Central memory CD8-positive, alpha-beta T cell (primary cell): ENCODE data around the gene PCBP3.
"Not testable (repeated sequence)": the region's sequence is repeated elsewhere in the genome, so short reads cannot be mapped to it uniquely, and the experiment has no call there.

ENCODE experiments used
- ATAC-seq: fragments of 150-1000 bp; cut with Tn5 transposase; replicated peaks from 2 replicates; pipeline ENCODE4 v1.10.0; 2022; ENCODE audit warnings: mild to moderate bottlenecking, moderate FRiP score, moderate number of reproducible peaks; ENCODE audit not compliant: poor library complexity, severe bottlenecking; ENCODE audit errors: extremely low read depth
- DNase-seq, 2 donors: peaks; one replicate each; pipeline ENCODE4 v3.0.0; 2021; ENCODE audit warnings: low spot score in 2 of 2
- H3K27ac Mint-ChIP-seq: one replicate; pipeline ENCODE4 v1.8.0; 2022; ENCODE audit warnings: low read depth, mild to moderate bottlenecking, moderate library complexity, mixed read lengths
- H3K27me3 Mint-ChIP-seq: one replicate; pipeline ENCODE4 v1.8.0; 2022; ENCODE audit warnings: mixed read lengths
- H3K36me3 Mint-ChIP-seq: one replicate; pipeline ENCODE4 v1.8.0; 2022; ENCODE audit warnings: mild to moderate bottlenecking, moderate library complexity, mixed read lengths; ENCODE audit not compliant: insufficient read depth
- H3K4me1 Mint-ChIP-seq: one replicate; pipeline ENCODE4 v1.8.0; 2022; ENCODE audit warnings: mixed read lengths
- H3K4me3 Mint-ChIP-seq: one replicate; pipeline ENCODE4 v1.8.0; 2022; ENCODE audit warnings: mild to moderate bottlenecking, moderate library complexity, mixed read lengths
- H3K9me3 Mint-ChIP-seq: one replicate; pipeline ENCODE4 v1.8.0; 2022; ENCODE audit warnings: mixed read lengths

Gene PCBP3

DNA sequence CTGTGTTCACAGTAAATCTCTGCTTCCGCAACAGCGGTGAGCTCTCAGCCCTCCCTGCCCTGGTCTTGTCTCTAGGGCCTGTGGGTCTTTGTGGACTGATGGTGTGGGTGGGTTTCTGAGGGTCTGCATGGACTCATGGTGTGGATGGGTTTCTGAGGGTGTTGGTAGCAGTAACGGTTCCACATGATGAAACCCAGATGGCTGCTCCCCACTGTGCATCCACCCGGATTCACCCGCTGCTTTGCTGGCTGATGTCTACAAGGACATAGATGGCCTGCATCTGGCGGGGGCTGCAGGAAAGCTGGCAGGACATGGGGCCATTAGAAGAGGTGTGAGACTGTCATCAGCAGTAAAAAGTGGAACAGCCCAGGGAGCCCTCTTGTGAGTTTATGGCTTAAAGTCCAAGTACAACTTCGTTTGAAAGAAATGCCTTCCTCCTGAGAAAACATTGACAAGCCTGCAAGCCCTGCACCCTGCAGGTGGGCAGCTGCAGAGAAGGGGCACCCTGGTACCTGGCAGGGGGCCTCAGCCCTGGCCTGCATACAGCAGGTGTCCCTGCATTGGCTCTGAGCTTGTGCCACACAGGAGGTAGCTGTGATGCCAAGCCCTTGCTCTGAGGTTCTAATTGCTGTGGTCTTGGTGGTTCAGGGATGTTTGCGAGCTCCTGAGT is 181.2 kb downstream of the PCBP3 start:
- peaks cover 52% of the 10 kb centered on the region for H3K27me3 Mint-ChIP-seq
- no peaks in the 10 kb centered on the region for H3K9me3 Mint-ChIP-seq
- H3K36me3 Mint-ChIP-seq: peaks cover 4% of the 10 kb centered on the region
- H3K4me1 Mint-ChIP-seq: peaks cover 16% of the 10 kb centered on the region
- no peak overlapping the region for H3K4me3 Mint-ChIP-seq
- DNase-seq: no peak
- no peak overlapping the region for H3K27ac Mint-ChIP-seq
- ATAC-seq: no peak

DNA sequence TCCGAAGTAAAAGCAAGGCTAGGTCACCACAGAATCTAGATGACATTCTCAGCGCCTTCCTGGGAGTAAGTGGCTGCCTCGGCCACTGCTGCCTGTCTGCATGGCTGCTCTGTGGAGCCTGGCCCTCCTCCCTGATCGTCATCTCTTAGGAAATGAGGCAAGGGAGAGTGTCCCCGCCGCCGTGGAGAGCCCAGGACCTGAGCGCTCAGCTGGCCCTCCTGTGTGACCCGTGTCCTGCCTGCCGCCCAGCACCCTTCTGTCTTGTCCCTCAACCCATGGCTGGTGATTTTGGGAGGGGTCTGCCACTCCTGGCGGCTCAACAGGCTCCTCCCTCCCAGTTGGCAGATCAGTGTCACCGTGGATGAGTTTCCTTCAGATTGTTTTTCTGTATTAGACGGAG is 181.7 kb downstream of the PCBP3 start:
- Mint-ChIP-seq H3K27me3 (peaks cover 48% of the 10 kb centered on the region), H3K4me1 (peaks cover 15% of the 10 kb centered on the region), H3K4me3 (no peak overlapping the region), H3K36me3 (peaks cover 4% of the 10 kb centered on the region), H3K27ac (no peak overlapping the region), H3K9me3 (no peaks in the 10 kb centered on the region)
- DNase-seq (no peak), ATAC-seq (no peak)

DNA sequence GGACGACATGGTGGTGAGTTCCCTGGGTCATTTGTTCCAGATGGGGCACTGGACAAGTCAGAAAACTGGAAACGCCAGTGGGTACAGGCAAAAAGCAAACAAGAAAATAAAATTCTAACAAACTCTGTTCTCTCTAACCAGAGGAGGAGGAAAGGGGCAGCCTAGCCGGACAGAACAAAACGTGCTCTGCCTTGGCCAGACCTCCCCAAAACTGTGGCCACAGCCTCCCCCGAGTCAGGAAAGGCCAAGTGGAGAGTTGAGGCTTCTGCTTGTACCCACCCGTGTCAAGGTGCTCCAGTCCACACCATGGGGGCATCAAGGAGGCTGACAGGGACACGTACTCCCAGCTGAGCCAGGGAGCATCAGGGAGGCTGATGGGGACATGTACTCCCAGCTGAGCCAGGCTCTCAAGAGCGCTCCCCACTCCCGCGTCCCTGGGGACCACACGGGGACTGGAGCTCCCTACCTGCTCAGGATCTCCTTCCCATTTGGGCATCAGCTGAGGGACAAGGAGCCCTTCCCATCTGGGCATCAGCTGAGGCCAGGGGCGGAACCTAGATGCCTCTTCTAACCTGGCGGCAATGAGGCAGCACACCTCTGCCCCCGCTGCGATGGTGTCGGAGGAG is 183.3 kb downstream of the PCBP3 start:
- Mint-ChIP-seq H3K27ac (no peak overlapping the region), H3K9me3 (no peaks in the 10 kb centered on the region), H3K36me3 (peaks cover 4% of the 10 kb centered on the region)

DNA sequence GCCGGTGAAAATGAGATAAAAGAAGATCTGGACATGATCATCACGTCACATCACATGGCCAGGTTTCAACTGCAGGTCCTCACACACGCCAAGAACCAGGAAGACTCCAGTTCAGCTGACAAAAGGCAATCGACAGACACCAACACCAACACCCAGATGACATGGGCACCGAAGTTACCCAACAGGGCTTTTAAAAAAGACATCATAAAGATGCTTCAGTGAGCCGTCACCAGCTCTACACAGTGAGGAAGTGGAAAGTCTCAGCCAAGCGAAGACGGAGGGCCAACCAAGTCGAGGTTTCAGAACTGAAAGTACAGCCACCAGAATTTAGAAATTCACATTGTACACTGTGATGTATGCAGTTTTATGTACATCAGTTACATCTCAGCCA is 183.8 kb downstream of the PCBP3 start:
- Mint-ChIP-seq H3K4me3 (no peak overlapping the region), H3K9me3 (no peaks in the 10 kb centered on the region), H3K36me3 (peaks cover 4% of the 10 kb centered on the region), H3K27ac (peak overlapping the region; percentile 11), H3K4me1 (peaks cover 10% of the 10 kb centered on the region), H3K27me3 (peaks cover 38% of the 10 kb centered on the region)
- ATAC-seq (no peak), DNase-seq (no peak)

More for the DNA sequence above, 183.3 kb downstream of the PCBP3 start:
- no peak for DNase-seq
- no peak overlapping the region for H3K4me3 Mint-ChIP-seq
- peaks cover 10% of the 10 kb centered on the region for H3K4me1 Mint-ChIP-seq
- peaks cover 38% of the 10 kb centered on the region for H3K27me3 Mint-ChIP-seq
- ATAC-seq: no peak

DNA sequence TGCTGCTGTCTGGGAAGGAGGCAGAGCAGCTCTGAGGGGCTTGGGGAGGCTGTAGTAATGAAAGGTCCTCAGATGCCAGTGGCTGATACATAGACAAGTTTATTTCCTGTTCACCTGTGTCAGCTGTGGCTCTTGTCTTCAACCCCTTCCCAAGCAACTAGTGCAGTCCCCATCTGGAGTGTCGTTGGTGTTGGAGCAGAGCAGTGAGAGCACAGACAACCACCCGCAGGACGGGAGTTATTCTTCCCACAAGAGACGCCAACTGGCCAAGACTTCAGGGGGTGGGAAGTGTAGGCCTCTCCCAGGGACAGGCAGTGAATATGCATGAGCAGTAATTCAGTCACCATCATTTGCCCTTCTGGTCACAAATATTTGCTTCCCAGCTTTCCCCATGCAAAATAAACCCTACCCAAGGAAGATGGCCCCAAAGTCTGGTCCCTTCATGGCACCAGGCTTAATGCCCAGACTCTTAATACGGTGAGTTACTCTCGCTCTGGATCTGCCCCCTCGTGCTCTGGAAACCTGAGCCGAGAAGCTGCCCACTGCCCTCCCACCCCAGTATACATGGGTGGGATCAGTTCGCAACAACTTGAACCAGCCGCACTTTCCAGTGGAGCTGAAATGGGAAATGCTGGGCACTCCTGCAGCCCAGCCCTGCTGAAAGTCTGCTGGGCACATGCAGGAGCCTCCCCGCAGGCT is 184.5 kb downstream of the PCBP3 start:
- DNase-seq (no peak), ATAC-seq (no peak)
- peaks cover 10% of the 10 kb centered on the region for H3K4me1 Mint-ChIP-seq
- peaks cover 36% of the 10 kb centered on the region for H3K27me3 Mint-ChIP-seq
- peaks cover 2% of the 10 kb centered on the region for H3K36me3 Mint-ChIP-seq
- H3K9me3 Mint-ChIP-seq: no peaks in the 10 kb centered on the region
- no peak overlapping the region for H3K4me3 Mint-ChIP-seq
- H3K27ac Mint-ChIP-seq: peak overlapping the region; percentile 11

DNA sequence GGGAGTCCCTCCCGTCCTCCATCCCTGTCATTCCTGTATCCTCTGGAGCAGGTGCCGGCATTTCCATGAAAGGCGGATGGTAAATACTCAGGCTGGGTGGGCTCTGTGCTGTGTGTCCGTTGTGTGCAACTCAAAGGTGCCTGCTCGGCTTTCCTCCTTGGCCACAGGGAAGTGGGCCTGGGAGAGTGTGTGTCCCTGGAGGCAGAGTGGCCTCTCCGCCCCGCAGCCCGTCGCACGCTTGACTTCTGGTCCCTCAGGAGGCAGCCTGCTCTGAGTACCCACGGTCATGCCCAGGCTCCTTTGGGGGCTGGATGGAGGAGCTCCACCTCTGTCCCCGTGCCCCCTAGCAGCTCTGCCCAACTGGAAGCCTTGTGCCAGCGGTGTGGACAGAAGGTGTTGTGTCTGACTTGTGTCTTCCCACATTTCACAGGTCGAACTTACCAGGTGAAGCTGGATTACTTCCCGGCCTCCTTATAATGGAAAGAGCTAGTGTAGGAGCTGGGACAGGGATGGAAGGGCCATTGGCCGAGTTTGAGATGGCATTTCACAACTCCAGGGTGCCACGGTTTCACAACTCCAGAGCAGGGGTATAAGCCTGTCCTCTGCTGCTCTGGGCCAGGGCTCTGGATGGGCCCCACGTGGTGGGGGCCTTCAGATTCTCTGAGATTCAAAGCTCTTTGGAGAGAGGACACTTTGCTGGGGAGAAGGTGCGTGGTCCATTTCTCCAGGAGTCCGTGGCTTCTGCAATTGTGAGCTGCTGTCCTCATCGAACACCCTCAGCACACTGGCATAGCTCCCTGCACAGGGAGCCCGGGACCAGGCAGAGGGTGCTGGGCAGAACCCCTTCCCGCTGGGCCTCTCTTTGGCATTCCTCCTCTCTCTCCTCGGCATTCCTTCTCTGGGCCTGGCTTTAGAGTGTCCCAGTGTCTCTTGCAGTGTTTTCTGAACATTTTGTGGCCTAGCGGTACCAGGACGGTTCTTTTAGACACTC is 185.3 kb downstream of the PCBP3 start:
- peaks cover 2% of the 10 kb centered on the region for H3K36me3 Mint-ChIP-seq
- DNase-seq (no peak), ATAC-seq (no peak)
- H3K27ac Mint-ChIP-seq: no peak overlapping the region
- H3K4me1 Mint-ChIP-seq: peaks cover 10% of the 10 kb centered on the region
- no peak overlapping the region for H3K4me3 Mint-ChIP-seq
- no peaks in the 10 kb centered on the region for H3K9me3 Mint-ChIP-seq
- H3K27me3 Mint-ChIP-seq: peaks cover 33% of the 10 kb centered on the region

DNA sequence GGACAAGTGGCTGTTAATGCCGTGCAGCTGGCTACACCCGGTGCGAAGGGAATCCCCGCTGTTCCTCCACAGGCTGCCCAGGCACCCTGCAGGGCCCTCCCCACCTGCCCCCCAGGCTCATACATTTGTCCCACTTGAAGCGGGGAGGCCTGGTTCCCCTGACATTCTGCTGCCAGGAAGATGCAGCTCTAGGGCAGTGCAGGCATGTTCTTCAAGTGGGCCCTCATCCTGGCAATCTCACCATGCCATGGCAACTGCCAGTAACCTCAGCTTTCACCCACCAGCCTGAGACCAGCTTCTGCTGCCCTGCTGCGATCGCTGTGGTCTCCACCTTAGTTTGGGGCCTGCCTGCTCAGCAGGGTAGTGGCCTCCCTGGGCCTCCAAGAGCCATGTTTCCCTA is 186.1 kb downstream of the PCBP3 start:
- no peaks in the 10 kb centered on the region for H3K9me3 Mint-ChIP-seq
- H3K27me3 Mint-ChIP-seq: peaks cover 25% of the 10 kb centered on the region
- ATAC-seq (no peak), DNase-seq (no peak)
- H3K27ac Mint-ChIP-seq: no peak overlapping the region
- H3K36me3 Mint-ChIP-seq: peaks cover 2% of the 10 kb centered on the region
- H3K4me1 Mint-ChIP-seq: peaks cover 10% of the 10 kb centered on the region
- no peak overlapping the region for H3K4me3 Mint-ChIP-seq

DNA sequence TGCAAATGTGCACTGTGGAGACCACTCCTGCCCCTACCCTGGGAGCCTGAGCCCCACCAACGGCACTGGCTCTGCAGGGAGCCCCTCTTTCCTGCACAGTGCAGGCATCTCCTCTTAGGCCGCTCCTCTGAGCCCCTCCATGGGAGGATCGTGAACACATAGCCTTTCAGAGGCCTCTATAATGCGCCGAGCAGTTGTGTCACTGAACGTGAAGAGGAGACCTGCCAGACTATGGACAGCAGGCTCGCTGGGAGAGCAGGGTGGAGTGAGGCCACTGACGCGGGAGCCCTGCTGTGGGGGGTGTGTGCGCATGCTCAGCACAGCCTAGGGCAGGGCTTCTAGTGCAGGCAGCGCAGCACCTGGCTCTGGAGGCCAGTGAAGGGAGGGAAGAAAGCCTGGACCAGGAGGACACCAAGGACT is 186.7 kb downstream of the PCBP3 start:
- H3K4me3 Mint-ChIP-seq: no peak overlapping the region
- no peaks in the 10 kb centered on the region for H3K9me3 Mint-ChIP-seq
- no peak for ATAC-seq
- no peak overlapping the region for H3K27ac Mint-ChIP-seq
- H3K36me3 Mint-ChIP-seq: peaks cover 2% of the 10 kb centered on the region
- peaks cover 10% of the 10 kb centered on the region for H3K4me1 Mint-ChIP-seq
- DNase-seq: no peak
- H3K27me3 Mint-ChIP-seq: peaks cover 20% of the 10 kb centered on the region

DNA sequence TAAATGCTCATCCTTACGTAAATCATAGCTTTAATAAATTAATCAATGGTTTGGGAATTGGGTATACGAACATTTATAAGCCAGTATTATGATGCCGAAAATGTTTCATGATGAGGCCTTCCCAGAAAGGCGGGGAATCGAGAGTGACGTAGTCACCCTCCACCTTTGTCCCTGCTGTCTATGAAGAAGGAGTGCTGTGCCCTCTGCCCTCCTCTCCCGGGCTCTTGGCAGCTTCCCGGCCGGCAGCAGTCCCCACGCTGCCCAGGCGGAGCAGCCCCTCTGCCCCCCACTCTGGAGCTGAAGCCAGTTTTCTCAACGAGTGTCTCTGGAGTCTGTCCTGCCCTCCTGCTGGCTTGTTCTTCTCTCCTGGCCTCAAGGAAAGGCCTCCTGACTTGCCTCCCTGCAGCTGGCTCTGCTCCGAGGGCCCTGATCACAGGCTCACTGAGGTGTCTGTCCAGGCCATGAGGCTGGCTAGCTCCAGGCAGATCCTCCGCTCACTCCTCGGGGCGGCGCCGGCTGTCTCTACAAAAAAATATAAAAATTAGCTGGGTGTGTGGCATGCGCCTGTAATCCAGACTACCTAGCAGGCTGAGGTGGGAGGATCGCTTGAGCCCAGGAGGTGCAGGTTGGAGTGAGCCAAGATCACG is 187.3 kb downstream of the PCBP3 start:
- H3K27me3 Mint-ChIP-seq: peaks cover 14% of the 10 kb centered on the region
- H3K36me3 Mint-ChIP-seq: peaks cover 2% of the 10 kb centered on the region
- peaks cover 10% of the 10 kb centered on the region for H3K4me1 Mint-ChIP-seq
- ATAC-seq (no peak), DNase-seq (no peak)
- no peak overlapping the region for H3K4me3 Mint-ChIP-seq
- H3K9me3 Mint-ChIP-seq: no peaks in the 10 kb centered on the region
- no peak overlapping the region for H3K27ac Mint-ChIP-seq

DNA sequence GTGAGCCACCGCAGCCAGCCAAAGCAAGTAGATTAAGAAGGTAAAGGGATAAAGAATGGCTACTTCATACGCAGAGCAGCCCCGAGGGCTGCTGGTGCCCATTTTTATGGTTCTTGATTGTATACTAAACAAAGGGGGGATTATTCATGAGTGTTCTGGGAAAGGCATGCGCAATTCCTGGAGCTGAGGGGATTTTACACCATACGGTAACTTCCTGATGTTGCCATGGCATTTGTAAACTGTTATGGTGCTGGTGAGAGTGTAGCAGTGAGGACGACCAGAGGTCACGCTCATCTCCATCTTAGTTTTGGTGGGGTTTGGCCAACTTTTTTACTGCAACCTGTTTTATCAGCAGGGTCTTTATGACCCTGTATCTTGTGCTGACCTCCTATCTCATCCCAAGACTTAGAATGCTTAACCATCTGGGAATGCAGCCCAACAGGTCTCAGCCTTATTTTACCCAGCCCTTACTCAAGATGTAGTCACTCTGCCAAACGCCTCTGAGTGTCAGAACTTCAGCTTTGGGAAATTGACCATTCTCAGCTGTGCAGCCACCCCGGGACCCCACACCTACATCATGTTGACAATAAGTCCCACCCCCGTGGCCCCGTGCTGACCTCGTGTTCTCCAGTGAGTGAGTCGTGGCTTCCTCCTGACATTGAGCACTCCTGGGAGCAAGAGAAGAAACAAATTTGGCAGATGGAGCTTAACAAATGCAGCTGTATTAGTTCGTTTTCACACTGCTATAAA is 188.6 kb downstream of the PCBP3 start:
- Mint-ChIP-seq H3K4me1 (peaks cover 8% of the 10 kb centered on the region), H3K9me3 (no peaks in the 10 kb centered on the region), H3K27me3 (peaks cover 14% of the 10 kb centered on the region), H3K36me3 (no peaks in the 10 kb centered on the region), H3K27ac (no peak overlapping the region), H3K4me3 (no peak overlapping the region)
- ATAC-seq: no peak
- no peak for DNase-seq

DNA sequence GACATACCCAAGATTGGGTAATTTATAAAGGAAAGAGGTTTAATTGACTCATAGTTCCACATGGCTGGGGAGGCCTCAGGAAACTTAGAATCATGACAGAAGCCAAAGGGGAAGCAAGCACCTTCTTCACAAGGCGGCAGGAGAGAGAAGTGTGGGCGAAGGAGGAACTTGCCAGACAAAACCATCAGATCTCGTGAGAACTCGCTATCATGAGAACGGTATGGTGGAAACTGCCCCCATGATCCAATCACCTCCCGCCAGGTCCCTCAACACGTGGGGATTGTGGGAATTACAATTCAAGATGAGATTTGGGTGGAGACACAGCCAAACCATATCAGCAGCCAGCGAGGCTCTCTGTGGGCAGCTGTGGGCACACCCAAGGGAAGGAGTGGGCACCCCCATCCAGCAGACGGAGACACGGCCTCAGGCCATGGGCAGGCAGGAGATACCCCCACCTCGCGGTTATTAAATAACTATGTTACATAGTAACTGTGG is 189.3 kb downstream of the PCBP3 start:
- not testable (repeated sequence) for DNase-seq, H3K27ac Mint-ChIP-seq, H3K36me3 Mint-ChIP-seq, H3K4me3 Mint-ChIP-seq, H3K9me3 Mint-ChIP-seq, H3K4me1 Mint-ChIP-seq, ATAC-seq
- H3K27me3 Mint-ChIP-seq: peaks cover 14% of the 10 kb centered on the region
